GM21528 (cell line): ENCODE data around the gene SLC9A8.
"Not testable (repeated sequence)": the region's sequence is repeated elsewhere in the genome, so short reads cannot be mapped to it uniquely, and the experiment has no call there.

Experiments used
- ATAC-seq: cut with Tn5 transposase; IDR thresholded peaks from one replicate; pipeline ENCODE4 v1.9.1; 2021; ENCODE audit warnings: mild to moderate bottlenecking, moderate library complexity; ENCODE audit not compliant: unreplicated experiment, low FRiP score

Gene SLC9A8, protein sequence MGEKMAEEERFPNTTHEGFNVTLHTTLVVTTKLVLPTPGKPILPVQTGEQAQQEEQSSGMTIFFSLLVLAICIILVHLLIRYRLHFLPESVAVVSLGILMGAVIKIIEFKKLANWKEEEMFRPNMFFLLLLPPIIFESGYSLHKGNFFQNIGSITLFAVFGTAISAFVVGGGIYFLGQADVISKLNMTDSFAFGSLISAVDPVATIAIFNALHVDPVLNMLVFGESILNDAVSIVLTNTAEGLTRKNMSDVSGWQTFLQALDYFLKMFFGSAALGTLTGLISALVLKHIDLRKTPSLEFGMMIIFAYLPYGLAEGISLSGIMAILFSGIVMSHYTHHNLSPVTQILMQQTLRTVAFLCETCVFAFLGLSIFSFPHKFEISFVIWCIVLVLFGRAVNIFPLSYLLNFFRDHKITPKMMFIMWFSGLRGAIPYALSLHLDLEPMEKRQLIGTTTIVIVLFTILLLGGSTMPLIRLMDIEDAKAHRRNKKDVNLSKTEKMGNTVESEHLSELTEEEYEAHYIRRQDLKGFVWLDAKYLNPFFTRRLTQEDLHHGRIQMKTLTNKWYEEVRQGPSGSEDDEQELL

DNA sequence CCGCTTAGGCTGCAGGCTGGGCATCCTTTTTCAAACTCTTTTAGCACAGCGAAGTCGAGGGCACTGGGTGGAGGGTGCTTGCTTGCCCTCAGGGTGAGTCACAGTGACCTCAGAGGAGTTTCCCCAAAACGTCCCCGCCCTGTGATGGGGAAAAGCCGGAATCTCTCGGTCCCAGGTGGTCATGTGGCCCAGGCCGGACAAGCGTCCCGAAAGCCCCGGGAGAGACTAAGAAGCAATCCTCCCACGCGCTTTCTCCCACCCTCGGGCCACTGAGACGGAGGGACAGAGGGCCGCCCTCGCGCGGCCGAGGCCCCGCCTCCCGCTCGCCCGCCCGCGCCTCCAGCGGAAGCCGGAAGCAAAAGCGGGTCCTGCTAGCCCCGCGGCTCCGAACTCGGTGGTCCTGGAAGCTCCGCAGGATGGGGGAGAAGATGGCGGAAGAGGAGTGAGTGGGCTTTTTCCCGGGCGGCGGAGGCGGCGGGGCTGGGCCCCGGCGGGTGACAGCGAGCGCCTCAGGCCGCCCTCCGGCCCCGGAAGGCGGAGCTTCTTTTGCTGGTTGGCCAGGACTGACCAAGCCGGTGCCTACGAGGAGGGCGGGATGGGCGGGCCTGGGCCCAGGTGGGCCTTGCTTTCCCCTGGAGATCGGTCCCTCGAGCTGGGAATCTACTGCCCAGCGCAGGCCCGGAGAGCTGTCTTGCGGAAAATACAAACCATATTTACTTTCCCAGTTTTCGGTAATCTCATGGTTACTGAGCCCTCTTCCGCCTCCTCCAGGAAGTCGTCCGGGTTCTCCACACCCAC, at the start of gene SLC9A8:
Gene SLC9A8, plus strand, starts transcription at position 322 of the 798 bp plus-strand sequence. Its CDS starts 95 bp downstream, at position 417.
- ATAC-seq: peak; percentile 75

DNA sequence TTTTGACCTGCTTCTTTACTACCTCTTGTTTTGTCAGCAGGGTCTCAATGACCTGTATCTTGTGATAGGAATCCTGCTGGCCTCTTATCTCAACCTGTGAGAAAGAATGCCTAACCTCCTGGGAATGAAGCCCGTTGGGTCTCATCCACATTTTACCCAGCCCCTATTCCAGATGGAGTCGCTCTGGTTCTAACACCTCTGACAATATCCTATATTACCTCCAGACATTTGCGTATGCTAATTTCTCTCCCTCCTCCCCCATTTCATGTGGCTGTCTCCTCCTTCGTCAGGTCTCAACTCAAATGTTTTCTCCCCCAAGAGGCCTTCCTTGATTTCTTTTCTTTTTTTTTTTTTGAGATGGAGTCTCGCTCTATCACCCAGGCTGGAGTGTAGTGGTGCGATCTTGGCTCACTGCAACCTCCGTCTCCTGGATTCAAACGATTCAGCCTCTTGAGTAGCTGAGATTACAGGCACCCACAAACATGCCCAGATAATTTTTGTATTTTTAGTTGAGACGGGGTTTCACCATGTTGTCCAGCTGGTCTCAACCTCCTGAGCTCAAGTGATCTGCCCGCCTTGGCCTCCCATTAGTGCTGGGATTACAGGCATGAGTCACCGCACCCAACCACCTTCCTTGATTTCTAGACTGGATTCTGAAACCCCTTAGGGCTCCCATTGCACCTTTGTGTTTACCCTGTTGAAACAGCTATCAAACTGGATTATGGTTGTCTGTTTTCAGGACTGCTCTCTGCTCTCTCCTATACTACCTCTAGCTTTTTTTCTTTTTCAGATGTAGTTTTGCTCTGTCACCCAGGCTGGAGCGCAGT, 49.5 kb upstream of the SLC9A8 start:
- no peak for ATAC-seq

- no peak for ATAC-seq
These were observed 47.3 kb upstream of the SLC9A8 start for GRCh38 chr20:49765413-49765736.

GRCh38 chr20:49765846-49766541, 46.6 kb upstream of the SLC9A8 start:
- no peak for ATAC-seq

DNA sequence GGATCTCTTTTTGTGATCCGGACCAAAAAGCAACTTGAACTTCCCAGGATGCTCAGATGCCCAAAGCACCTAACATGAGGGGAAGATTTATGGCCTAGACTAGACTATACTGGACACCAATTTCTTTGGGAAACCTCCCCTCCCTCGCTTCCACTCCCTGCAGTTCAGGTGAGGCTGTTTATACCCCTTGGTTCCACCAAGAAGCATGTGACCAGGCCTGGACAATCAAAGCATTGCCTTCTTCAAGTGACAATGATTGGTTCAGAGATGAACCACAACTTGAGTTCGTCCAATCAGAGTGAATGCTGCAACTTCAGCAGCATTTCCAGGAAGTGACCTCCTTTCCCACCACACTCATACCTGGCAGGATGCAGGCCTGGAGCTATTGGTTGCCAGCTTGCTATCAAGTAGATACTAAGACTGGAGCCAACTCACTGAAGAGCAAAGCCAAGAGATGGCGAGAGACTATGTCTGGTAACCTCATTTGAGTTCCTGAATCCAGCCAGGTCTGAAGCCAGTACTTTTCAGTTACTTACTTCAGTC, 45.6 kb upstream of the SLC9A8 start:
- ATAC-seq: no peak

DNA sequence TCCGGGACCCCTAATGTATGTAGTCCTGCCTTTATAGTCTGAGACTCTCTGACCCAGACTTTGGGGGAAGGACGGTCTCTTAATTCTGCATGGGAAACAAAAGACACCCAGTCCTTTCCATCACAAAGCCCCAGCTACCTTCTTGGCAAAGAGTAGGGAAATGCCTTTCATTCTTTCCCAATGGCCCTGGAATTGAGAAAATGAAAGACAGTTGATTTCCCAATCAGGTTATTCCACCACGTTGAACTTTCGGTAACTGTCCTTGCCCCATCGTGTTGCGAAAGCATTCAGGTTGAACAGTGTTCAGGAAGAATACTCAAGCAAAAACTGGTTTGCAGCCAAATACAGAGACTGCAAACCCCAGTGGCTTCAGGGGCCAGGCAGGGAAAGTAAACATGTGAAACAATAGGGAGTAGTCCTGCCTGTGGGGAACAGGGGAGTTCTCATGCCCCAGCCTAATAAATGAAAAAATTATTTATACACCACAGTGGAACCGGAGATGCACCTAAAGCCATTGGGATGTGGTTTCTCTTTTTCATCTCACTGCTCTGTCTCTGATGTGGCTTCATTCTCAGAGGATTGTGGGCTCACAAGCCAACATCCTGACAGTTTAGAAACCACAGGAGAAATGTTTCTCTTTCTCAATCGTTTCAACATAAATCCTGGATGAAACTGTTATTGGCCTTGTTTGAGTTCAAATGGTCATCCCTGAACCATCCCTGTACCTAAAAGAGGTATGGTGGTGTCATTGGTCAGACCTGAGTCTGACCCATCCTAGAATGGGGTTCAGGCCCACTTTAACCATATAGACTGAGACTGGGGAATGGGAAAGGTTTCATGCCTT, 44.2 kb upstream of the SLC9A8 start:
- no peak for ATAC-seq

GRCh38 chr20:49769048-49769581, 43.5 kb upstream of the SLC9A8 start:
- no peak for ATAC-seq

GRCh38 chr20:49770634-49771033, 42.0 kb upstream of the SLC9A8 start:
- no peak for ATAC-seq

DNA sequence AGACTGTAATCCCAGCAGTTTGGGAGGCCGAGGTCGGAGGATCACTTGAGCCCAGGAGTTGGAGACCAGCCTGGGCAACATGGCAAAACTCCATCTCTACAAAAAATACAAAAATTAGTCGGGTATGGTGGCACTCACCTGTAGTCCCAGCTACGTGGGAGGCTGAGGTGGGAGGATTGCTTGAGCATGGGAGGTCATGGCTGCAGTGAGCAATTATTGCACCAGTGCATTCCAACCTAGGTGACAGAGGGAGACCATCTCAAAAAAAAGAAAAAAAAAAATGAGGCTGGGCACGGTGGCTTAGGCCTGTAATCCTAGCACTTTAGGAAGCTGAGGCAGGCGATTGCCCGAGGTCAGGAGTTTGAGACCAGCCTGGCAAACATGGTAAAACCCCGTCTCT, 38.4 kb upstream of the SLC9A8 start:
- not testable (repeated sequence) for ATAC-seq

DNA sequence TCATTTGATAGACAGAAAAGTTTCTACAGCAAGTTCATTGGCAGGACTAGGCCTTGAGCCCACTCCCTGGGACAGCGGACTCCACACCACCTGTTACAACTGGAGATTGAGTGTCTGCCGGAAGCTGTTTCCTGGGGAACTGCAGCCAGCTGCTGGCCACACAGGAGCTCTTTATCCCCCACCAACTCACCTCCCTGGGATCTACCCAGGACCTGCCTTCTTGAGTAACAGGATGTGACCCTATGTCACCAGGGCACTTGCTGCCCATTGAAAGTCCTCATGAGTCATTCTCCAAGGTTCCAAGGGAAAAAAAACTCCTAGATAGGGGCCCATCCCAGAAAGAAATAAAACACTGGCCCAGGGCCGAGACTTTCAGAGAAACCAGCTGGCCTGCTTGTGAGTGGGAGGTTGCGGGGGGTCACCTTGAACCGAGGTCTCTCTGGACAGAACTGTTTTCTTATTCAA, 37.4 kb upstream of the SLC9A8 start:
- ATAC-seq: no peak

DNA sequence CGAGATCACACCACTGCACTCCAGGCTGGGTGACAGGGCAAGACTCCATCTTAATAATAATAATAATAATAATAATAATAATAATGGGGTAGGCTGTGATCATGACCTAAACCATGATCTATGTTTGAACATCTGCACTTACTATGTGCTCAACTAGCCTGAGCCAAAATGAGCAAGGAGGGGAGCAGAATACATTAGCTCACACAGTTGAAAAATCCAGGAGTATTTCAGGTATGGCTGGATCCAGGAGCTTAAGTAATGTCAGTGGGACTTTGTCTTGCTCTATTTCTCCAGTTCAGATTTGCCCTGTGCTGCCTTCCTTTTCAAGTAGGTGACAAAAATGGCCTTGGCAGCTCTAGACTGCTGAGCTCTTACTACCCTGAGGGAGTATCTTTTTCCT, 32.7 kb upstream of the SLC9A8 start:
- ATAC-seq: no peak

- no peak for ATAC-seq
These were observed 31.0 kb upstream of the SLC9A8 start for GRCh38 chr20:49781676-49782075.

GRCh38 chr20:49782439-49782838, 30.2 kb upstream of the SLC9A8 start:
- ATAC-seq: not testable (repeated sequence)

DNA sequence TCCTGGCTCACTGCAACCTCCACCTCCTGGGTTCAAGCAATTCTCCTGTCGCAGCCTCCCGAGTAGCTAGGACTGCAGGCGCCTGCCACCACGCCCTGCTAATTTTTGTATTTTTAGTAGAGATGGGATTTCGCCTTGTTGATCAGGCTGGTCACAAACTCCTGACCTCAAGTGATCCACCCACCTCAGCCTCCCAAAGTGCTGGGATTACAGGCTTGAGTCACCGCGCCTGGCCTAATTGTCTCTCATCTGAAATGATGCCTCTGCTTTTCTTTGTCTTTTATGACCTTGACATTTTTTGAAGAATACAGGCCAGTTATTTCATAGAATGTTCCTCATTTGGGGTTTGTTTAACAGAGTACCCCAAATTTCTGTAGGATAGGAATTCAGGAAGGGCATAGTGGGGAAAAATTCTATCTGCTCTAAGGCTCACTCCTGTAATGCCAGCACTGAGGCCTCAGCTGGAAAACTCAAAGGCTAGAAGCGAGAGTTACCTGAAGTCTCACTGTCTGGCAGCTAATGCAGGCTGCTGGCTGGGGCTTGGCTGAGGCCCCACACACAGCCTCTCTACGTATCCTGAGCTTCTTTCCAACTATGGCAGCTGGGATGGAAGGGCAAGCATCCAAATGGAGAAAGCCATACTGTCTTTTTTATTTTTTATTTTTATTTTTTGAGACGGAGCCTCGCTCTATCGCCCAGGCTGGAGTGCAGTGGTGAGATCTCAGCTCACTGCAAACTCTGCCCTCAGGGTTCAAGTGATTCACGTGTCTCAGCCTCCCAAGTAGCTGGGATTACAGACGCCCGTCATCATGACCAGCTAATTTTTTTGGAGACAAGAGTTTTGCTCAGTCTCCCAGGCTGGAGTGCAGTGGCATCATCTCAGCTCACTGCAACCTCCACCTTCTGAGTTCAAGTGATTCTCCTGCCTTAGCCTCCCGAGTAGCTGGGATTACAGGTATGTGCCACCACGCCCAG, 29.3 kb upstream of the SLC9A8 start:
- ATAC-seq: not testable (repeated sequence)

DNA sequence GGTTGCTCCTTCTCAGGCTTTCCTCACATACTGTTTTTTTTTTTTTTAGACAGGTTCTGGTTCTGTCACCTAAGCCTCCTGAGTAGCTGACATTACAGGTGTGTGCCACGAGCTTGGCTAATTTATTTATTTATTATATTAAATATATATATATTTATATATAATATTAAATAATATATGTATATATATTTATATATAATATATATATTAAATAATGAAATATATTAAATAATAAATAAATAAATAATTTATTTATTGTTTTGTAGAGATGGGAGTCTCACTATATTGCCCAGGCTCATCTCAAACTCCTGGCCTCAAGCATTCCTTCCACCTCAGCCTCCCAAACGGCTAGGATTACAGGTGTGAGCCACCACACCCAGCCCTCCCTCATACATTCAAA, 28.3 kb upstream of the SLC9A8 start:
- ATAC-seq: no peak

GRCh38 chr20:49785149-49785851, 27.3 kb upstream of the SLC9A8 start:
- peak; percentile 25 for ATAC-seq

DNA sequence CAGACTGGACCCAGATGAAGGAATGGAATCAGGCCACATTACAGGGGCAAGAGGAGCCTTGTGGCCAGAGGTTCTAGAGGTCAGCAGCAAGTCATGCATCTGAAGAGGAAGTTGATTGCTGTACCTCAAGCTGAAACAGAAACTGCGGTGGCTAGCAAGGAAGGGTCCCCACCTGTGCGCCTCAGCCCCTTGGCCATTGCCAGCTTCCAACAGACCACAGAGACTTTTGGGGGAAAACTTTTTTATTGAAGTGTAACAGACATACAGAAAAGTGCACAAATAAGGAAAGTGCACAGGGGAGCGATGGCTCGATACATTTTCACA, 26.8 kb upstream of the SLC9A8 start:
- peak; percentile 79 for ATAC-seq
